ENCODE data around the gene COA1.

DNA sequence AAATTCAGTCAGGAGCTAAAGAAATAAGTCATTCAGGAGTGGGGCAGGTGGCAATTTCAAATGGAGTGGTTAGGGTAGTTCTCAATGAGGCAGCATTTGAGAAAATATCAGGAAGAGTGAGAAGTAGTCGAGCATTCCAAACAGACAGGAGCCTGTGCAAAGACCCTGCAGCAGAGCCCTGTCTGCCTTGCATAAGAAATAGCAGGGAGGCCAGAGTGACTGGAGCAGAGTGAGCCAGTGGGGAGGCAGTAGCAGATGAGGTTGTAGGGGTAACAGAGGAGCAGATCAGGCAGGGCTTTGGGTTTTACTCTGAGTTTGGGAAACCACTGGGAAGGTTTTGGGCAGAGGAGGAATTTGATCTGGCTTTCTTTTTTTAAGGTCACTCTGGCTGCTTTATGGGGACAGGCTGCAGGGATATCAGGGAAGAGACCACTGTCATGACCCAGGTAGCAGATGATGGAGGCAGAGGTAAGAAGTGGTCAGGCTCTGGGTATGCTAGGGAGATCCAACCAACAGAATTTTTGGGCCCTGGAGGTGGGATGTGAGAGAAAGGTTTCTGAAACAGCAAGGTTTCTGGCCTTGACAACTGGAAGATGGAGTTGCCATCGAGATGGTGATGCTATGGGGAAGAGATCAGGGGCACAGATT, 27.9 kb upstream of the COA1 start:
- TF ChIP-seq, protein P1, sequence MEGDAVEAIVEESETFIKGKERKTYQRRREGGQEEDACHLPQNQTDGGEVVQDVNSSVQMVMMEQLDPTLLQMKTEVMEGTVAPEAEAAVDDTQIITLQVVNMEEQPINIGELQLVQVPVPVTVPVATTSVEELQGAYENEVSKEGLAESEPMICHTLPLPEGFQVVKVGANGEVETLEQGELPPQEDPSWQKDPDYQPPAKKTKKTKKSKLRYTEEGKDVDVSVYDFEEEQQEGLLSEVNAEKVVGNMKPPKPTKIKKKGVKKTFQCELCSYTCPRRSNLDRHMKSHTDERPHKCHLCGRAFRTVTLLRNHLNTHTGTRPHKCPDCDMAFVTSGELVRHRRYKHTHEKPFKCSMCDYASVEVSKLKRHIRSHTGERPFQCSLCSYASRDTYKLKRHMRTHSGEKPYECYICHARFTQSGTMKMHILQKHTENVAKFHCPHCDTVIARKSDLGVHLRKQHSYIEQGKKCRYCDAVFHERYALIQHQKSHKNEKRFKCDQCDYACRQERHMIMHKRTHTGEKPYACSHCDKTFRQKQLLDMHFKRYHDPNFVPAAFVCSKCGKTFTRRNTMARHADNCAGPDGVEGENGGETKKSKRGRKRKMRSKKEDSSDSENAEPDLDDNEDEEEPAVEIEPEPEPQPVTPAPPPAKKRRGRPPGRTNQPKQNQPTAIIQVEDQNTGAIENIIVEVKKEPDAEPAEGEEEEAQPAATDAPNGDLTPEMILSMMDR (optimal IDR thresholded peaks at IDR 0.05 in 1 of 3, IDR thresholded peaks at IDR 0.05 in 1 of 3, conservative IDR thresholded peaks at IDR 0.05 in 1 of 3; ENCODE audit: extremely low read depth in 1 of 3, insufficient read depth in 2 of 3, low read length in 3 of 3): no peak
- TF ChIP-seq EZH2 (IDR thresholded peaks at IDR 0.05; ENCODE audit: low read length): no peak
